NB4 (cell line): ENCODE data around the gene S100A9.

ENCODE experiments used
- CTCF ChIP-seq: IDR thresholded peaks from one replicate; pipeline ENCODE4 v1.5.1; 2012; ENCODE audit warnings: low read depth, low read length
- MYC ChIP-seq: IDR thresholded peaks from 2 replicates; pipeline ENCODE4 v1.6.1; 2011; ENCODE audit warnings: low read depth, low read length
- POLR2A ChIP-seq: IDR thresholded peaks from 2 replicates; pipeline ENCODE4 v1.6.1; 2011; ENCODE audit warnings: mild to moderate bottlenecking; ENCODE audit not compliant: insufficient read length; ENCODE audit errors: extremely low read depth

DNA sequence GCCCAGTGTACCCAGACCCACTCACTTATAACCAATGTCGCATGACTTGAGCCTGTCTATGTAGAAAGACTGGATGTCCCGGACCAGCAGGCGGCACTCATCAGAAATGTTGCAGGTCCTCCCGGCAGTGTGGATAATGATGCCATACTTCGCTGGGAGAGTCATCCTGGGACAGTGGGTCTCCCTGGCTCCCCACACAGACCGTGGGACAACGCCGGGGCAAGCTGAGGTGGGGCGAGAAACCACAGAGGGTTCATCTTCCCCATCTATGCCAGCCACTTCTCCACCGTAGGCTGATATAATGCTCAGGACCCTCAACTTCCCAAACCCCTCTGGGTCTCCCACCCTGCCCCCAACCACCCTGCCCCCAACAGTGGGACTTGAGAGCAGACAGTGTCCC lies 17.3 kb upstream of the S100A9 start:
- no peak for TF ChIP-seq CTCF
- TF ChIP-seq POLR2A = no peak
- TF ChIP-seq MYC = no peak
